ENCODE data around the gene FARP2. TPM values are rescaled to one million over a fixed set of nuclear protein-coding genes. Genes with fewer than 3 reads are reported as not detected.

FARP2 gene
- total and polyA plus RNA-seq, 2 of the 13 experiments (the other 11 are each of a cell fraction or from before 2014, with no cell fraction given): 28.0 to 45.4 TPM

DNA sequence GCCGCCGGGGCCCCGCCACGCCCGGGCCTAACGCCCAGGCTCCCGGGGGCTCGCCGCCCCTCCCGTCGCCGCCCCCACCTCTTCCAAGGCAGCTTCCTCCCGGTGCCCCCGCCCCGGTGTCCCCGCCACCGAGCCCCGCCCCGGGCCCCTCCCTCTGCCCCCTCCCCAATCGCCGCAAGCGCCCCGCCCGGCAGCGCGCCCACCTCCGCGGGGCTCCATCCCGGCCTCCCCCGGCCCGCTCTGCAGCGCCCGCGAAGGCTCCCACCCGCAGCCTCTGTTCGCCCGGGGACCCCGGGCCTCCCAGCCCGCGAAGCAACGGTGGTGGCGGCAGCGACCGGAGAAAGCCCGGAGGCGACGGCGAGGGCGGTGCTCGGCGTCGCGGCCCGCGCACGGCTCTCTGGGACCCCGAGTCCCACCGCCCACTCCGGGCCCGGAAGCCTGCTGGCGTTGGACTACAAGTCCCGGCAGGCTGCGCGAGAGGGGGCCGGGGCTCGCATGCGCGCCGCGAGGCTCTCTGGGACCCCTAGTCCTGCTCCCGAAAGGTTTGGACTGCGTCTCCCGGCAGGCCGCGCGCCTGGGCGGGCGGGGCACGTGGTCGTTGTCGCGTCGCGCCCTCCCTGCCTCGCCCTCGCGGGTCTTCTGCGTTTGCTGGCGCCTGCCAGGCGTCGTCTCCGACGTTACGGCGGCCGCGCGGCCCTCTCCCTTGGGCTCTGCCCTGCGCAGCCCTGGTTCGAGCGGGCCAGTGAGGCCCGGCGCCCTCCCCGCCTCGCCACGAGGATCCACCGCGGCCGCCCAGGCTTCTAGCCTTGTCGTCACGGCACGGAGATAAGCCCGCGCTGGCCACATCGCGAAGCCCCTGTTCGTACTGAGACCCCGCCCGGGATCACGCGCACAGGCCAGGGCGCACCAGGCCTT, 152.4 kb downstream of the FARP2 start, which contains the start of gene STK25 (continued):
- TF ChIP-seq DMTF1 (CRISPR knock-in tag; IDR thresholded peaks at IDR 0.05) (peak; percentile 97), MAFG (CRISPR knock-in tag; IDR thresholded peaks at IDR 0.05) (no peak), STAT5B (CRISPR knock-in tag; IDR thresholded peaks at IDR 0.05) (peak; percentile 95), ZGPAT (CRISPR knock-in tag; IDR thresholded peaks at IDR 0.05) (peak; percentile 98), IKZF4 (CRISPR knock-in tag; IDR thresholded peaks at IDR 0.05; ENCODE audit: borderline replicate concordance, low read depth, not compliant biosample characterization) (peak; percentile 100), LBX2 (CRISPR knock-in tag; IDR thresholded peaks at IDR 0.05; ENCODE audit: borderline replicate concordance) (peak; percentile 99), ZNF547 (CRISPR knock-in tag; IDR thresholded peaks at IDR 0.05) (peak; percentile 100), ZSCAN12 (CRISPR knock-in tag; IDR thresholded peaks at IDR 0.05) (peak; percentile 78; the same call in 1 of the 2 replicates), ZFP37 (CRISPR knock-in tag; IDR thresholded peaks at IDR 0.05; ENCODE audit: borderline replicate concordance) (peak; percentile 97), TMF1 (CRISPR knock-in tag; IDR thresholded peaks at IDR 0.05; ENCODE audit: low read depth) (peak; percentile 99), RFX3 (CRISPR knock-in tag; IDR thresholded peaks at IDR 0.05) (no peak), FOXK2 (IDR thresholded peaks at IDR 0.05) (no peak), HOMEZ (CRISPR knock-in tag; IDR thresholded peaks at IDR 0.05; ENCODE audit: low read depth) (no peak), HOXA7 (CRISPR knock-in tag; IDR thresholded peaks at IDR 0.05) (no peak), SMC3 (IDR thresholded peaks at IDR 0.05; ENCODE audit: low read length) (no peak), FOSL1 (CRISPR knock-in tag; IDR thresholded peaks at IDR 0.05; ENCODE audit: borderline replicate concordance) (0 out of 2 replicates have a peak, but pooled peaks have one; percentile 31), ZBTB2 (CRISPR knock-in tag; IDR thresholded peaks at IDR 0.05; ENCODE audit: low read depth) (peak; percentile 94), CBX2 (IDR thresholded peaks at IDR 0.05; ENCODE audit: low read depth, low read length) (no peak), CBX2 (CRISPR knock-in tag; IDR thresholded peaks at IDR 0.05; ENCODE audit: low read depth) (peak; percentile 62; the same call in 1 of the 2 replicates), FOXC1 (CRISPR knock-in tag; IDR thresholded peaks at IDR 0.05; ENCODE audit: borderline replicate concordance) (peak; percentile 100), HDAC1 (CRISPR knock-in tag; IDR thresholded peaks at IDR 0.05) (peak; percentile 75)
- TF ChIP-seq, protein P1, sequence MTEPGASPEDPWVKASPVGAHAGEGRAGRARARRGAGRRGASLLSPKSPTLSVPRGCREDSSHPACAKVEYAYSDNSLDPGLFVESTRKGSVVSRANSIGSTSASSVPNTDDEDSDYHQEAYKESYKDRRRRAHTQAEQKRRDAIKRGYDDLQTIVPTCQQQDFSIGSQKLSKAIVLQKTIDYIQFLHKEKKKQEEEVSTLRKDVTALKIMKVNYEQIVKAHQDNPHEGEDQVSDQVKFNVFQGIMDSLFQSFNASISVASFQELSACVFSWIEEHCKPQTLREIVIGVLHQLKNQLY (CRISPR knock-in tag; IDR thresholded peaks at IDR 0.05): peak; percentile 89

All from HepG2 (cell line).